OCI-LY7 (cell line): ENCODE measurements around the gene AVPR2. TPM values are rescaled to one million over a fixed set of nuclear protein-coding genes. Genes with fewer than 3 reads are reported as not detected.
A peak's percentile ranks its signal among the peaks of the same experiment; 100 is the strongest.

Experiments
- BruUV-seq: library from RNA; stranded (reverse); fragments of 400-500 nt; replicated peaks from 2 replicates; lab custom pipeline; 2021; lab: Mats Ljungman, UMichigan
- CTCF ChIA-PET: fragments of 300-600 bp; sonication (Branson Sonifier 250); formaldehyde crosslinking; loops from one replicate; lab custom pipeline; 2022; ENCODE audit warnings: antibody characterized with exemption; ENCODE audit not compliant: unreplicated experiment; lab: Charles Lee
- POLR2A ChIA-PET: fragments of 300-600 bp; sonication (Branson Sonifier 250); formaldehyde crosslinking; loops from one replicate; lab custom pipeline; 2022; ENCODE audit warnings: antibody characterized with exemption; lab: Charles Lee
- DNase-seq: peaks from one replicate; pipeline ENCODE4 v3.0.0-alpha.2; 2015; ENCODE audit warnings: low spot score
- H2AFZ ChIP-seq: fragments of 200-600 bp; sonication (generic), shearing (Covaris generic); 2 replicates; pipeline ENCODE4 v1.6.1; 2014; ENCODE audit warnings: mild to moderate bottlenecking, antibody characterized with exemption, low read length, moderate library complexity
- H3K27ac ChIP-seq: fragments of 200-600 bp; sonication (generic); 2 replicates; pipeline ENCODE4 v1.5.1; 2014; ENCODE audit warnings: mixed run types, low read depth, mild to moderate bottlenecking, moderate library complexity, low read length, inconsistent platforms; ENCODE audit not compliant: poor library complexity, severe bottlenecking
- H3K36me3 ChIP-seq: fragments of 200-600 bp; sonication (generic); 2 replicates; pipeline ENCODE4 v1.6.1; 2014; ENCODE audit warnings: mild to moderate bottlenecking, antibody characterized with exemption, low read length, moderate library complexity, mixed read lengths; ENCODE audit not compliant: insufficient read depth
- H3K4me1 ChIP-seq: fragments of 200-600 bp; sonication (generic); 2 replicates; pipeline ENCODE4 v1.5.1; 2014; ENCODE audit warnings: mild to moderate bottlenecking, low read length; ENCODE audit not compliant: insufficient read depth, poor library complexity, severe bottlenecking
- H3K4me2 ChIP-seq: fragments of 200-600 bp; sonication (generic); 2 replicates; pipeline ENCODE4 v1.6.1; 2014; ENCODE audit warnings: mild to moderate bottlenecking, low read length
- H3K4me3 ChIP-seq: fragments of 200-600 bp; sonication (generic); 2 replicates; pipeline ENCODE4 v1.5.1; 2014; ENCODE audit warnings: mild to moderate bottlenecking, low read depth, low read length; ENCODE audit not compliant: poor library complexity, severe bottlenecking
- H3K79me2 ChIP-seq: fragments of 200-600 bp; sonication (generic); 2 replicates; pipeline ENCODE4 v1.6.1; 2016; ENCODE audit warnings: low read depth, mild to moderate bottlenecking, low read length, moderate library complexity, mixed read lengths; ENCODE audit not compliant: insufficient read depth
- H3K9me2 ChIP-seq: fragments of 200-600 bp; sonication (generic); 2 replicates; pipeline ENCODE4 v1.6.1; 2016; ENCODE audit warnings: mild to moderate bottlenecking, low read length, mixed read lengths; ENCODE audit not compliant: insufficient read depth
- H3K9me3 ChIP-seq: fragments of 200-600 bp; sonication (generic); 2 replicates; pipeline ENCODE4 v1.6.1; 2014; ENCODE audit warnings: mild to moderate bottlenecking, mixed run types, low read length, mixed read lengths
- H4K20me1 ChIP-seq: fragments of 200-600 bp; sonication (generic); 2 replicates; pipeline ENCODE4 v1.6.1; 2014; ENCODE audit warnings: mild to moderate bottlenecking, antibody characterized with exemption, low read length, moderate library complexity, mixed read lengths; ENCODE audit not compliant: insufficient read depth
- EZH2phosphoT487 ChIP-seq: fragments of 200-600 bp; sonication (generic); IDR thresholded peaks from 2 replicates; pipeline ENCODE4 v1.6.1; 2018; ENCODE audit warnings: low read depth, borderline replicate concordance, mild to moderate bottlenecking, mixed run types, antibody characterized with exemption, low read length, moderate library complexity, mixed read lengths
- intact Hi-C: fragments of 100-400 bp; cut with micrococcal nuclease; formaldehyde crosslinking; loops from one replicate; pipeline ENCODE4 v1.10.0; 2022; ENCODE audit not compliant: unreplicated experiment
- total RNA-seq, 2 experiments: library from RNA; depleted of rRNA in 1 of 2; stranded (reverse); fragments of >200 nt in 1 of 2; shearing (Covaris generic) in 1 of 2; gene quantifications; 2 replicates each; pipeline ENCODE4 v1.2.3, GENCODE V29; 2014 to 2022
- TF ChIP-seq, protein P1 (sequence below): fragments of 200-600 bp; sonication (generic); conservative IDR thresholded peaks from 2 replicates; pipeline ENCODE4 v1.5.1; 2014; ENCODE audit warnings: mild to moderate bottlenecking, antibody characterized with exemption, low read length, moderate library complexity, mixed read lengths

The AVPR2 gene
- total RNA-seq, 2 experiments from 2014 or later, result 0.09 TPM; not detected in 1

GRCh38 chrX:153921511-153922446, 17.3 kb downstream of the AVPR2 start:
- Histone ChIP-seq H2AFZ (no peak overlapping the region), H3K4me1 (peaks cover 32% of the 10 kb centered on the region), H3K27ac (no peak overlapping the region), H3K4me2 (no peak overlapping the region), H3K79me2 (peaks cover 26% of the 10 kb centered on the region; the same call in 1 of the 2 replicates), H3K4me3 (no peak overlapping the region), H3K36me3 (peaks cover 23% of the 10 kb centered on the region), H3K9me2 (no peaks in the 10 kb centered on the region), H4K20me1 (no peaks in the 10 kb centered on the region), H3K9me3 (no peaks in the 10 kb centered on the region)
- no peak for DNase-seq
- no peak for TF ChIP-seq EZH2phosphoT487
- TF ChIP-seq, protein P1, sequence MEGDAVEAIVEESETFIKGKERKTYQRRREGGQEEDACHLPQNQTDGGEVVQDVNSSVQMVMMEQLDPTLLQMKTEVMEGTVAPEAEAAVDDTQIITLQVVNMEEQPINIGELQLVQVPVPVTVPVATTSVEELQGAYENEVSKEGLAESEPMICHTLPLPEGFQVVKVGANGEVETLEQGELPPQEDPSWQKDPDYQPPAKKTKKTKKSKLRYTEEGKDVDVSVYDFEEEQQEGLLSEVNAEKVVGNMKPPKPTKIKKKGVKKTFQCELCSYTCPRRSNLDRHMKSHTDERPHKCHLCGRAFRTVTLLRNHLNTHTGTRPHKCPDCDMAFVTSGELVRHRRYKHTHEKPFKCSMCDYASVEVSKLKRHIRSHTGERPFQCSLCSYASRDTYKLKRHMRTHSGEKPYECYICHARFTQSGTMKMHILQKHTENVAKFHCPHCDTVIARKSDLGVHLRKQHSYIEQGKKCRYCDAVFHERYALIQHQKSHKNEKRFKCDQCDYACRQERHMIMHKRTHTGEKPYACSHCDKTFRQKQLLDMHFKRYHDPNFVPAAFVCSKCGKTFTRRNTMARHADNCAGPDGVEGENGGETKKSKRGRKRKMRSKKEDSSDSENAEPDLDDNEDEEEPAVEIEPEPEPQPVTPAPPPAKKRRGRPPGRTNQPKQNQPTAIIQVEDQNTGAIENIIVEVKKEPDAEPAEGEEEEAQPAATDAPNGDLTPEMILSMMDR, result no peak
- BruUV-seq, result no TSS peak
- CTCF ChIA-PET, result no interaction called here
- POLR2A ChIA-PET, result interaction anchor here (1.0 kb wide), 1 partner anchor 127 kb away, joined by 3 read pairs; the partner anchor contains the start of genes IDH3G and SSR4
- intact Hi-C loops, result loop anchor here (10.0 kb wide), 1 partner anchor 453 kb away; the partner anchor contains the start of genes EMD and FLNA

DNA sequence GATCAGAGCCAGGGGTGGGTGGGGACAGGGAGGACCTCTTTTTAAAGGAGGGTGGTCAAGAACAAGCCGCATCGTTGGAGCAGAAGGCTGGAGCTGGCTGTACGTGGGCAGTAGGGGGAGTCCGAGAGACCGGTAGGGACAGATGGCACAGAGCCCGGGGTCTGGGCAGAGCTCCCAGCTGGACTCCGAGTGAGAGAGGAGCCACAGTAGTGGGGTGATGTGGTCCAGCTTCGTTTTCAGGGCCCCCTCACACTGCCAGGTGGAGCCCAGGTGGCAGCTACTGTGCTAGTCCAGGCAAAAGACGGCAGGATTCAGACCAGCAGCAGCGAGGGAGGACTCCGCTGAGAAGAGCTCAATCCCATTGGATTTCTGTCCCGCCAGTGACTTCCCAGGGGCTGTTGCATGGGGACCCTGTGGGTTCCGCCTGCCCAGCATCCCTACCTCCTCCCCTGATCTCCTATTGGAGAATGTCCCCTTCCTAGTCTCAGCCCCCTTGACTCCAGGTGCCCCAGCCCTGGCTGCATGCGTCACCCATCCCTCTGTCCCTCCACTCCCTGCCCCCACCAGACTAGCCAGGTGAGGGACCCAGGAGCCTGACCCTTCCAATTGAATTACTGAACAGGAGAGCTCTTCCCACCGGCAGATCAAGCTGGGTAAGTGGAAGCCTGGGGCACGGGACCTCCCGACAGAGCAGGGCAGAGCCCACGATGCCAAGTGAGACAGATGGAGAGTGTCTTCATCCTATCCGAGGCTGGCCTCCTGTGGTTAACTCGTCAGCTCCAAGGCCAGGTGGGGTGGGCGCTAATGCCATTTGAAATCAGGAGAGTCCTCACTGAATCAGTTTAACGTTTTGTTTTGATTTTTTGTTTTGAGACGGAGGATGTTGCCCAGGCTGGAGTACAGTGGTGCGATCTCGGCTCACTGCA, 18.7 kb downstream of the AVPR2 start:
- intact Hi-C loops, result loop anchor here (10.0 kb wide), 1 partner anchor 452 kb away; the partner anchor contains the start of genes EMD and FLNA
- H2AFZ ChIP-seq, result no peak overlapping the region
- H4K20me1 ChIP-seq, result no peaks in the 10 kb centered on the region
- H3K4me1 ChIP-seq, result peaks cover 32% of the 10 kb centered on the region
- peaks cover 14% of the 10 kb centered on the region for H3K36me3 ChIP-seq
- TF ChIP-seq EZH2phosphoT487, result no peak
- TF ChIP-seq, protein P1, result peak; percentile 54
- H3K79me2 ChIP-seq, result peaks cover 26% of the 10 kb centered on the region; the same call in 1 of the 2 replicates
- no TSS peak for BruUV-seq
- H3K9me3 ChIP-seq, result no peaks in the 10 kb centered on the region
- ChIA-PET CTCF (no interaction called here), POLR2A (interaction anchor here (0.6 to 1.4 kb wide), 3 partner anchors 25 to 593 kb away, joined by 3 read pairs; partner anchors contain the start of genes FAM3A, IDH3G and SSR4)
- DNase-seq, result no peak
- peak overlapping the region; percentile 100; the same call in 1 of the 2 replicates for H3K4me2 ChIP-seq
- no peak overlapping the region for H3K4me3 ChIP-seq
- H3K27ac ChIP-seq, result no peak overlapping the region
- H3K9me2 ChIP-seq, result no peaks in the 10 kb centered on the region
